ENCODE results near the gene FAM53B. TPM values are rescaled to one million over a fixed set of nuclear protein-coding genes. Genes with fewer than 3 reads are reported as not detected.

The FAM53B gene
- total RNA-seq, 2 experiments from 2014 or later, result 30.1 to 30.9 TPM

DNA sequence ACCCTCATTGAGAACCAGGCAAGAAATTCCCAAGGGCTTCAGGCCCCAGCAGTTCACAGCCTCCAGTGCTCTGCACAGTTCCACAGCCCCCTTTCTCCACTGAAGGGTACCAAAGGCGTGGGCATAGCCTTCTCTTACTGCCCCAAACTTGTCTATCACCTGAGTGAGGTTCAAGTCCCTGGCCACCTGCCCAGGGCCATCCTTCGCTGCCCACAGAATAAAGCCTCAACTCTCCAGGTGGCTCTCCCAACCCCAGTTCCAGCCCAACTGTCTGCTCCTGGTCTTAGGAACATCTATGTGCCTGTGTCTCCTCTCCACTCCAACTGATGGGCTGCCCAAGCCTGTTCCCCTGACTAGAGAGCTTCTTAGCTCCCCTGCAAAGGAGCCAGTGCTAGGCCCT, 79.1 kb downstream of the FAM53B start:
- H3K27me3 Mint-ChIP-seq, result no peaks in the 10 kb centered on the region
- H3K36me3 Mint-ChIP-seq (ENCODE audit: low read depth), result peaks cover 6% of the 10 kb centered on the region
- no peaks in the 10 kb centered on the region for H3K9me3 Mint-ChIP-seq
- no peak overlapping the region for H3K27ac Mint-ChIP-seq
- DNase-seq, result no peak
- peaks cover 18% of the 10 kb centered on the region for H3K4me1 Mint-ChIP-seq
- POLR2A ChIA-PET, result no interaction called here
- CTCF ChIA-PET, result interaction anchor here (1.1 to 3.1 kb wide), 6 partner anchors 9 to 53 kb away, joined by 3 to 8 read pairs (median 4); no protein-coding TSS in a partner anchor
- no peak overlapping the region for H3K4me3 Mint-ChIP-seq

DNA sequence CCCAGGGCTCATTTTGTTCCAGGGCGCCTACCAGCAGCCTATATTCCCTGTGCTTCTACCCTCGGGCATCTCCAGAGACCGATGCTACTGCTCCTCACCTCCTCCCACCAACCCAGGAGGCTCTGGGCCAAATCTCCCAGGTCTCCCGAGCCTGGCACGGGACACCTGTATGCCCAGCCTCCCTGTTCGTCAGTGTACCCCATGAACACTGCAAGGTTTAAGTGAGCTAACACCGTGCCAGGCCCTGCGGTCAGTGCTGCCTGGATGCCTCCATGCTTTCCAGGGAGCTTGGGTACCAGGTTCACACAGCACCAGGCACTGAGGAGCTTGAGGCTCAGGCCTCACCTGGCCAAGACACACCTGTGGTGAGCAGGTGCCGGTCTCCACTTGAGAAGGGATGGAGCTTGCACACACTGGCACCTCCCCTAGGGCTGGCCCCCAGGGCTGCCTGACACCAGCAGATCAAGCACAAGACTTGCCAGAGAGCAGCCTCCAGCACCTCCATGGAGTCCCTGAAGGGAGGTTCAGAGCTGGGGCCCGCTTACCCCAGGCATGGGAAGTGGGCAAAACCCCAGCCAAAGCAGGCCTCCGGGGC, 80.3 kb downstream of the FAM53B start:
- DNase-seq, result no peak
- no peak overlapping the region for H3K27ac Mint-ChIP-seq
- ChIA-PET CTCF (interaction anchor here (1.1 to 3.1 kb wide), 7 partner anchors 10 to 54 kb away, joined by 3 to 8 read pairs (median 4); no protein-coding TSS in a partner anchor), POLR2A (no interaction called here)
- H3K9me3 Mint-ChIP-seq, result no peaks in the 10 kb centered on the region
- peaks cover 30% of the 10 kb centered on the region for H3K4me1 Mint-ChIP-seq
- H3K27me3 Mint-ChIP-seq, result no peaks in the 10 kb centered on the region
- H3K4me3 Mint-ChIP-seq, result no peak overlapping the region
- peaks cover 9% of the 10 kb centered on the region for H3K36me3 Mint-ChIP-seq (ENCODE audit: low read depth)

DNA sequence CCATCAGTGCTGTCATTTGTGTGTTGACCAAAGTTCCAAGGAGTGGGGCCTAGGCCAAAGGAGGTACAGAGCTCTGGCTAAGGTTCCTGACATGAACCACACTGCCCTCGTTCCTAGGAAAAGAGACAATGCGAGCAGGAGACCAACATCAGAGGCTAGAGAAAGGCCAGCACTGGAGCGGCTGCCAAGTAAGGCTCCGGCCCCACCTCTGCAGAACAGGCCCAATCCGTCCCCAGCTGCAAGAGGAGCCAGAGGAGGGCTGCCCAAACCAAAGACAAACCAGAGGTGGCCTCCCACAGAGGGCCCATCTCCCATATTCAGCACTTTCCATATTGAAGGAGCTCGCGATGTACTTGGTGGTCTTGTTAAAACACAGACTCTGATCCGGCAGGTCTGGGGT, 81.0 kb downstream of the FAM53B start:
- H3K4me1 Mint-ChIP-seq, result peaks cover 34% of the 10 kb centered on the region
- ChIA-PET CTCF (interaction anchor here (1.2 to 3.1 kb wide), 4 partner anchors 9 to 25 kb away, joined by 3 to 8 read pairs (median 6); no protein-coding TSS in a partner anchor), POLR2A (no interaction called here)
- no peaks in the 10 kb centered on the region for H3K9me3 Mint-ChIP-seq
- no peak overlapping the region for H3K27ac Mint-ChIP-seq
- DNase-seq, result no peak
- H3K27me3 Mint-ChIP-seq, result no peaks in the 10 kb centered on the region
- H3K36me3 Mint-ChIP-seq (ENCODE audit: low read depth), result peaks cover 11% of the 10 kb centered on the region
- no peak overlapping the region for H3K4me3 Mint-ChIP-seq

DNA sequence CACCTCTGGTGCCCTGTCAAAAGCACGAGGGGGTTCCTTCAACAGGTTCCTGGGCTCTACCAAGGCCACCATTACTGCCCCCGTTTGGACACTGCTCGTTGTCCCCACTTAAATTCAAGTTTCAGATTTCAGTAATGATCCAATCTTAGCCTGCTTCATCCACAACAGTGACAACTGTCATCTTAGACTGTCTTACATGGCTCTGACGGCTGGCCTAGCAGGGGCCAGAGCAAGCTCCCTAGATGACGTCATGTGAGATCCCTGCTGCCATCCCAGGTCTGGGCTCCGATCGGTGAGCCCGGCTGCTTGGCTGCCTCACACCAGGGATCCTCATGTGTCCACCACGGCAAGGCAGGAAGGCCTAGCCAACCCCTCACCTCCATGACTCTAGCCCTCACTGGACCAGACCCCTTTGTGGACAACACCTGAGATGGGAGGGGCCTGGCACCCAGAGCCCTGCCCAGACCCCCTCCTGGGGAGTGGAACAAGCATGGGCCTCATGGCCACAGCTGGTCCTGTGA, 82.5 kb downstream of the FAM53B start:
- H3K4me3 Mint-ChIP-seq, result no peak overlapping the region
- H3K27ac Mint-ChIP-seq, result peak overlapping the region; percentile 11
- no peaks in the 10 kb centered on the region for H3K9me3 Mint-ChIP-seq
- peaks cover 17% of the 10 kb centered on the region for H3K36me3 Mint-ChIP-seq (ENCODE audit: low read depth)
- CTCF ChIA-PET, result interaction anchor here (0.7 to 2.3 kb wide), 5 partner anchors 9 to 26 kb away, joined by 3 to 8 read pairs (median 3); no protein-coding TSS in a partner anchor
- H3K27me3 Mint-ChIP-seq, result no peaks in the 10 kb centered on the region
- no peak for DNase-seq
- POLR2A ChIA-PET, result interaction anchor here (0.7 kb wide), 1 partner anchor 9 kb away, joined by 3 read pairs; no protein-coding TSS in a partner anchor
- peaks cover 39% of the 10 kb centered on the region for H3K4me1 Mint-ChIP-seq

DNA sequence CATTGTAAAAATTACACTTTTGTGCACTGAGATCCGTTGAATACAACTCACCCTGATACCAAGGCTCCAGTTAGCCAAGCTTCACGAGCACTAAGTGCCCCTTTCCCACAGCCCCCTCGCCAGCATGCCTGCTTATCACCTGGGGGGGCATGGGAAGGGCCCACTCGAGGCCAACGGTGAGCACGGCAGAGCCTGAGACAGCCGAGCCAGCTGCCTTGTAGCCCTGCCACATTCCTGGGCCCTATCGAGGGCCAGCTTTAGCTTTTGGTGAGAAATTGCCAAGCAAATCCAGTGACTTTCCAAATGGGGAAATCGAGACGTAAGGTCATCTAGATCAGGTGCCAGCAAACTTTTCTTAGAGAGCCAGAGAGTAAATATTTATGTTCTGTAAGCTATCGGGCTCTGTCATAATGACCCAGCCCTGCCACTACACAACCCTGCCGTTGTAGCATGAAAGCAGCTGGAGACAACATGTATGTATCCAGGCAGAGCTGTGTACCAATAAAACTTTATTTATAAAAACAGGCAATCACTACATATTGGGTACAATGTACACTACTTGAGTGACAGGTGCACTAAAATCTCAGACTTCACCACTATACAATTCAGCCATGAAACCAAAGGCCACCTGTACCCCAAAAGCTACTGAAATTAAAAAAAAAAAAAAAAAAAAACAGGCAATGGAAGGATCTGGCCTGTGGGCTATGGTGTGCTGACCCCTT, 83.6 kb downstream of the FAM53B start:
- DNase-seq, result no peak
- H3K27me3 Mint-ChIP-seq, result no peaks in the 10 kb centered on the region
- no peak overlapping the region for H3K4me3 Mint-ChIP-seq
- H3K27ac Mint-ChIP-seq, result peak overlapping the region; percentile 71
- ChIA-PET CTCF (interaction anchor here (0.5 to 2.3 kb wide), 3 partner anchors 12 to 130 kb away, joined by 3 to 8 read pairs (median 3); no protein-coding TSS in a partner anchor), POLR2A (interaction anchor here (0.6 kb wide), 1 partner anchor 324 kb away, joined by 3 read pairs; no protein-coding TSS in a partner anchor)
- peaks cover 26% of the 10 kb centered on the region for H3K36me3 Mint-ChIP-seq (ENCODE audit: low read depth)
- no peaks in the 10 kb centered on the region for H3K9me3 Mint-ChIP-seq
- peaks cover 48% of the 10 kb centered on the region for H3K4me1 Mint-ChIP-seq

DNA sequence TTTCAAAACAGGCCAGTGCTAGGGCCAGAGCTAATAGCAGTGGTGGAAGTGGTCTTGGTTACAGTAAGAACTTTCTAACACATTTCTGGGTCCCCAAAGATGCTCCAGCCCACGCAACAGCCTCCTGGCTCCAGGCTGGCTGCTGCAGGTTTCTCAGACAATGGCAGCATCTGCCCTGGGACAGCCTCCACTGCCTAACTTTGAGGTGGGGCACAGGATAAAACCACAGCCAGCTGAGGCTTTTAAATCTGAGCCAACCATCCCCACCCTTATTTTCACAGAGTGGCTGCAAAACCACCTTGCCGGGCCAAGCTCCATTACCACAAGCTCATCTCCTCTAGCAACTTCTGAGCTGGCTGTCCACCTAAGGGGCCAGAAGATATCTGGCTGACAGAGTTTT, 84.8 kb downstream of the FAM53B start:
- peak overlapping the region; percentile 71 for H3K27ac Mint-ChIP-seq
- ChIA-PET CTCF (interaction anchor here (0.9 to 1.4 kb wide), 6 partner anchors 10 to 82 kb away, joined by 3 to 6 read pairs (median 4); no protein-coding TSS in a partner anchor), POLR2A (no interaction called here)
- peaks cover 58% of the 10 kb centered on the region for H3K4me1 Mint-ChIP-seq
- peaks cover 26% of the 10 kb centered on the region for H3K36me3 Mint-ChIP-seq (ENCODE audit: low read depth)
- no peak for DNase-seq
- no peaks in the 10 kb centered on the region for H3K9me3 Mint-ChIP-seq
- H3K27me3 Mint-ChIP-seq, result no peaks in the 10 kb centered on the region
- peak overlapping the region; percentile 4 for H3K4me3 Mint-ChIP-seq

DNA sequence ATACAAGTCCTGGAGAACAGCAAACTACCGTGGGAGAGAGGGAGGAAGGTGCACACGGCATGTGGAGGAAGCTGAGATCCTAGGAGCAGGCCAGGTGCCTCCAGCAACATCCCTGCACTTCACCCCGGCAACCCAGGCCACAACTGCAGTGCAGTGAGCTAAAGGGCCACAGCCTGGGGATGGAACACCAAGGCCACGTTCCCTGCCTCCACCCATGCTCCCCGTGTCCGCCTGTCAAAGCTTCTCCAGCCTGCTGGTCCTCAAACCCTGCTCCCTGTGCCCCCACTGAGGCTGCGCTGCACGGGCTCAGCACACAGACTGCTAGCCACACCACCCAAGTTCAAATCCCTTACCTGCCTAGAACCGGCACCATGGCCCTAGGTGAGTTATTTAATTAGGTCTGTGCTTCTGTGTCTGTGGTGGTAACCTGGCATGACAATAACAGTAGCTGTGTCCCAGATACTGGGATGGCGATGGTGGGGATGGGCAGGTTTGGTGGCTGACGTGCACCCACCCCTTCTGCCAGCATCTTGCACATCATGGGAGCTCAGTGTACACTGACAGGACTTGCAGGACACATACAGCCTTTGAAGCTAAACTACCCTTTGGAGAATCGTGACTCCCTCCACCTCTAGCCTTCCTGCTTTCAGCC, 85.5 kb downstream of the FAM53B start:
- CTCF ChIA-PET, result interaction anchor here (0.9 to 1.4 kb wide), 6 partner anchors 9 to 83 kb away, joined by 3 to 6 read pairs (median 4); no protein-coding TSS in a partner anchor
- H3K27me3 Mint-ChIP-seq, result no peaks in the 10 kb centered on the region
- POLR2A ChIA-PET, result no interaction called here
- no peak for DNase-seq
- H3K4me1 Mint-ChIP-seq, result peaks cover 62% of the 10 kb centered on the region
- H3K4me3 Mint-ChIP-seq, result no peak overlapping the region
- H3K27ac Mint-ChIP-seq, result peak overlapping the region; percentile 78
- H3K36me3 Mint-ChIP-seq (ENCODE audit: low read depth), result peaks cover 26% of the 10 kb centered on the region
- no peaks in the 10 kb centered on the region for H3K9me3 Mint-ChIP-seq

DNA sequence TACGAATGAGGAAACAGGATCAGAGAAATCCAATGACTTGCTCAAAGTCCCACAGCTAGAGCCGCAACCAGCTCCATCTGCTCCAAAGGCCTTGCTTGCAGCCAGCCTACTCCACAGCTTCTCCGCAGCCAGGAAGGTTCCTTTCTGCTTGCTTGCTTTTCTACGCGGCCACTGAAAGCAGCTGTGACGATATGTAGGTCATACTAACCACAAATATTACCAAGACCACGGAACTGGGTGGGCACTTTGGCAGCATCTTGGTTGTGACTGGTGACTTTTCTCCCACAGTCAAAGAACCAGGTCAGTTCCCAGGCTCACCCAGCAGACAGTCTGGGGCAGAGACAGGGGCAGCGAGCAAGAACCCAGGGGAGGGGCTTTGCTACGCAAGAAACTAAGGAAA, 86.4 kb downstream of the FAM53B start:
- Mint-ChIP-seq H3K4me3 (peak overlapping the region; percentile 11), H3K4me1 (peaks cover 68% of the 10 kb centered on the region), H3K27ac (peak overlapping the region; percentile 83), H3K36me3 (ENCODE audit: low read depth) (peaks cover 24% of the 10 kb centered on the region), H3K9me3 (no peaks in the 10 kb centered on the region), H3K27me3 (no peaks in the 10 kb centered on the region)
- ChIA-PET POLR2A (no interaction called here), CTCF (interaction anchor here (1.2 kb wide), 1 partner anchor 84 kb away, joined by 4 read pairs; no protein-coding TSS in a partner anchor)
- DNase-seq, result no peak

DNA sequence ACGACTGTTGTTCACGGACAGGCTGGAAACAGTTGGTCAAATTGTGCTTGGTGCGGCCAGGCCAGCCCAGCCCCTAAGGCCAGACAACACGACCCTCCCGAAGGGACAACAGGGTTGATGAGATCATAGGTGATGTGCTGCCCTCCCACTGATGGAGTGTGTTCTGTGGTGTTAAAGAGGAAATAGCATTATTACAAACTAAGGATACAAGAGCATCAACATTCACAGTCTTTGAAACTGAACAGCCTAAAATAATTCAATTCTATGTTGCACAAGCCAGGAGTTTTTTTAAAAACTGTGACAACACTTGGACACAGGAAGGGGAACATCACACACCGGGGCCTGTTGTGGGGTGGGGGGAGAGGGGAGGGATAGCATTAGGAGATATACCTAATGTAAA, 87.6 kb downstream of the FAM53B start:
- Mint-ChIP-seq H3K4me3 (no peak overlapping the region), H3K4me1 (peaks cover 77% of the 10 kb centered on the region), H3K27ac (no peak overlapping the region), H3K27me3 (no peaks in the 10 kb centered on the region), H3K36me3 (ENCODE audit: low read depth) (peaks cover 30% of the 10 kb centered on the region), H3K9me3 (no peaks in the 10 kb centered on the region)
- ChIA-PET CTCF (interaction anchor here (1.0 kb wide), 1 partner anchor 23 kb away, joined by 3 read pairs; no protein-coding TSS in a partner anchor), POLR2A (no interaction called here)
- no peak for DNase-seq

DNA sequence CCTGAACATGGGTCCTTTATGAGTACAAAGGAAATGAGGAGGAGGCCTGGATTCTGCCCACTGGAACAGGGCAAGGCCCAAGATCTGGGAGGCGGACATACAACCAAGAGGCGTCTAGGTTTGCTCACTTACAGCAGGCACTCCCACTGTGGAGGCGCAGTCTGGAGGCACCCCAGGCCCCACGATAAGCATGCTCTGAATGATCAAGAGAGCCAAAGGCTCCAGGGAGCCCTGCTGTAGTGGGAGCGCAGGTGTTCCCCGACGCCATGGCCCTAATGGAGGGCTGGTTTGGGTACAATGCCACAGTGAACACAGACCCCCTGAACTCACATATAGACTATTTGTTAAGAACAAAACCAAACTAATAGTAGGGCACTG, 88.1 kb downstream of the FAM53B start:
- no peak overlapping the region for H3K27ac Mint-ChIP-seq
- ChIA-PET POLR2A (no interaction called here), CTCF (interaction anchor here (0.6 to 1.1 kb wide), 2 partner anchors 26 to 63 kb away, joined by 3 read pairs; no protein-coding TSS in a partner anchor)
- H3K9me3 Mint-ChIP-seq, result no peaks in the 10 kb centered on the region
- H3K4me1 Mint-ChIP-seq, result peaks cover 81% of the 10 kb centered on the region
- no peak for DNase-seq
- H3K4me3 Mint-ChIP-seq, result no peak overlapping the region
- peaks cover 30% of the 10 kb centered on the region for H3K36me3 Mint-ChIP-seq (ENCODE audit: low read depth)
- H3K27me3 Mint-ChIP-seq, result no peaks in the 10 kb centered on the region

DNA sequence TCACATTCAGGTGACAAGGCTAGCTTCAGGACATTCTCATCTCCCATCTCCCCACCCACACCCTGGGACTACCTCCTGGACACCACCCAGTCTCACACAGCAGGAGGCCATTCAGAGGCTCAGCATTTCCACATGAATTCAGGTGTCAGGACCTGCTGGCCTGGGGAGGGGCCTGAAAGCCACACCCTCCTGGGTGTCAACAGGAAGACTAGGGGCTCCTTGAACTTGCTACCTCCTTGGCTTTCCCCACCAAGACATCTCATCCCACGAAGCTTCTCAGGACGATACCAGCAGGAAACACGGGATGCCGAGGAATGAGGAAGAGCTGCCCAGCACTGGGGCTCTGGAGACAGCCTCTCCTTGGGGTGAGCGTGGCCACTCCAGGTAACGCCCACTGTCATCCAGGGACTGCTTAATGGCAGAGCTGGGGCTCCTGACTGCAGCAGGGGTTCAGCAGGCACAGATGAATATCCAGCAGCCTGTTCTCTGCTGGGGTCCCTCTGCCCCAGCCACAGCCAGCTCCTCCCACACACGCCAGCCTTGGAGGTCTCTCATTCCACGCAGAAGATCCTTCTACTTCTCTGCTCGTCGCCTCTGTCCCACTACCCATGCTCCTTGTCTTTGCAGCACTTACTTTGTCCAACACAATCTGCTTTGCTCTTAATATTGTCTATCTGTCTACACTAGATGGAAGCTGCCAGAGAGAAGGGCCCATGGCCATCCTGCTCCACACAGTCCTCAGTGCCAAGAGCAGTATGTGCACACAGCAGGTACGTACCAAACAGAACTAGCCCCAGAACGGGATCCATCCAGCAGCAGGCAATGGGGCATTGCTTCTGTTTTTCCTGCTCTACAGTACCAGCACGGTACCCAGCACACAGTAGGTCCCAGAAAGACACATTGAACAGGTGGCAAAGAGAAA, 88.7 kb downstream of the FAM53B start:
- POLR2A ChIA-PET, result no interaction called here
- Mint-ChIP-seq H3K4me1 (peaks cover 85% of the 10 kb centered on the region), H3K36me3 (ENCODE audit: low read depth) (peaks cover 34% of the 10 kb centered on the region), H3K27me3 (no peaks in the 10 kb centered on the region), H3K9me3 (no peaks in the 10 kb centered on the region), H3K27ac (peak overlapping the region; percentile 68), H3K4me3 (no peak overlapping the region)
- CTCF ChIA-PET, result interaction anchor here (0.6 to 2.0 kb wide), 4 partner anchors 9 to 64 kb away, joined by 3 to 8 read pairs (median 4); no protein-coding TSS in a partner anchor
- no peak for DNase-seq

DNA sequence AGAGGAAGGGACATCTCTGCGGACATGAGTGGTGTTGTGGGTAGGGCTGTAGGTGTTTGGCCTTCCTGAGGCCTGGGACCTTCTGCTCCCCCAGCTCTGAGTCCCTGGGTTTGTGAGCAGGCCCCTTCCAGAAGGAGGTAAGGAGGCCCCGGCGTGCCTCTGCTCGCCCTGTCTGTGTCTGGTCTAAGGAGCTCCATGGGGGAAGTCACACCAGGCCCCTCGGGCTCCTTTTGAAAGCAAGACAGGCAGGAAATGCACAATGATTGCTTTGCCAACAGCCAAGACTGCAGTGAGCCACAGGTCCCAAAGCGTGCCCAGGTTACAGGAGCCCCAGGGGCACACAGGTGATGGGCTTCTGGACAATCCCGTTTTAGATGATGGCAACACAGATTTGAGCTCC, 89.5 kb downstream of the FAM53B start:
- ChIA-PET CTCF (interaction anchor here (1.0 to 2.0 kb wide), 2 partner anchors 9 to 12 kb away, joined by 4 to 8 read pairs; no protein-coding TSS in a partner anchor), POLR2A (no interaction called here)
- Mint-ChIP-seq H3K27ac (peak overlapping the region; percentile 68), H3K9me3 (no peaks in the 10 kb centered on the region), H3K27me3 (no peaks in the 10 kb centered on the region), H3K4me1 (peaks cover 85% of the 10 kb centered on the region), H3K4me3 (no peak overlapping the region), H3K36me3 (ENCODE audit: low read depth) (peaks cover 34% of the 10 kb centered on the region)
- DNase-seq, result no peak
